PFSK-1 (cell line): ENCODE measurements around the gene JPT1.

Source experiments
- FOXP2 ChIP-seq: optimal IDR thresholded peaks from 2 replicates; pipeline ENCODE3; 2011; ENCODE audit warnings: borderline replicate concordance, control low read depth, inconsistent platforms; ENCODE audit not compliant: insufficient read depth; ENCODE audit errors: extremely low read length, extremely low read depth
- POLR2AphosphoS5 ChIP-seq: IDR thresholded peaks from 2 replicates; pipeline ENCODE4 v1.6.1; 2012; ENCODE audit warnings: low read depth, mild to moderate bottlenecking, control low read depth, low read length, moderate library complexity
- SIN3A ChIP-seq: IDR thresholded peaks from 2 replicates; pipeline ENCODE4 v1.6.1; 2012; ENCODE audit warnings: mild to moderate bottlenecking, low read length, moderate library complexity, borderline replicate concordance; ENCODE audit not compliant: insufficient read depth
- TAF1 ChIP-seq: IDR thresholded peaks from 2 replicates; pipeline ENCODE4 v1.6.1; 2012; ENCODE audit warnings: low read length, control low read depth, borderline replicate concordance; ENCODE audit not compliant: insufficient read depth
- TF ChIP-seq, protein P1 (sequence below), 2 experiments: IDR thresholded peaks; 2 replicates each; pipeline versions ENCODE4 v1.6.1 to v1.8.0; 2011 to 2012; ENCODE audit warnings: low read depth in 2 of 2, low read length in 2 of 2, control low read depth in 1 of 2, inconsistent platforms in 1 of 2, mild to moderate bottlenecking in 1 of 2, moderate library complexity in 1 of 2; ENCODE audit not compliant: insufficient read depth in 1 of 2

DNA sequence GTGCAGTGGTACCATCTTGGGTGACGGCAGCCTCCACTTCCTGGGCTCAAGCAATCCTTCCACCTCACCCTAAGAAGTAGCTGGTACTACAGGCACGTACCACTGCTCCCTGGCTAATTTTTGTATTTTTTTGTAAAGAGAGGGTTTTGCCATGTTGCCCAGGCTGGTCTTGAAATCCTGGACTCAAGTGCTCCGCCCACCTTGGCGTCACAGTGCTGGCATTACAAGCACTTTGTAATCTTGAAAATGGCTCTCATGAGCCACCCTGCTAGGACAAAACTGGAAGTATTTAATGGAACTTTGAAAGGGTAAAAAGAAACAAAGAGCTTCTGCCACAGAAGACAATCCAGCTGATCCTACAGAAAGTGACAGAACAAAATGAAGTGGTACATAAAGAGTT, 19.2 kb upstream of the JPT1 start:
- TF ChIP-seq POLR2AphosphoS5 (no peak), SIN3A (no peak), TAF1 (no peak), FOXP2 (no peak)
- TF ChIP-seq, protein P1, sequence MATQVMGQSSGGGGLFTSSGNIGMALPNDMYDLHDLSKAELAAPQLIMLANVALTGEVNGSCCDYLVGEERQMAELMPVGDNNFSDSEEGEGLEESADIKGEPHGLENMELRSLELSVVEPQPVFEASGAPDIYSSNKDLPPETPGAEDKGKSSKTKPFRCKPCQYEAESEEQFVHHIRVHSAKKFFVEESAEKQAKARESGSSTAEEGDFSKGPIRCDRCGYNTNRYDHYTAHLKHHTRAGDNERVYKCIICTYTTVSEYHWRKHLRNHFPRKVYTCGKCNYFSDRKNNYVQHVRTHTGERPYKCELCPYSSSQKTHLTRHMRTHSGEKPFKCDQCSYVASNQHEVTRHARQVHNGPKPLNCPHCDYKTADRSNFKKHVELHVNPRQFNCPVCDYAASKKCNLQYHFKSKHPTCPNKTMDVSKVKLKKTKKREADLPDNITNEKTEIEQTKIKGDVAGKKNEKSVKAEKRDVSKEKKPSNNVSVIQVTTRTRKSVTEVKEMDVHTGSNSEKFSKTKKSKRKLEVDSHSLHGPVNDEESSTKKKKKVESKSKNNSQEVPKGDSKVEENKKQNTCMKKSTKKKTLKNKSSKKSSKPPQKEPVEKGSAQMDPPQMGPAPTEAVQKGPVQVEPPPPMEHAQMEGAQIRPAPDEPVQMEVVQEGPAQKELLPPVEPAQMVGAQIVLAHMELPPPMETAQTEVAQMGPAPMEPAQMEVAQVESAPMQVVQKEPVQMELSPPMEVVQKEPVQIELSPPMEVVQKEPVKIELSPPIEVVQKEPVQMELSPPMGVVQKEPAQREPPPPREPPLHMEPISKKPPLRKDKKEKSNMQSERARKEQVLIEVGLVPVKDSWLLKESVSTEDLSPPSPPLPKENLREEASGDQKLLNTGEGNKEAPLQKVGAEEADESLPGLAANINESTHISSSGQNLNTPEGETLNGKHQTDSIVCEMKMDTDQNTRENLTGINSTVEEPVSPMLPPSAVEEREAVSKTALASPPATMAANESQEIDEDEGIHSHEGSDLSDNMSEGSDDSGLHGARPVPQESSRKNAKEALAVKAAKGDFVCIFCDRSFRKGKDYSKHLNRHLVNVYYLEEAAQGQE (IDR thresholded peaks at IDR 0.05; ENCODE audit: insufficient read depth in 1 of 2, low read depth in 2 of 2, low read length in 2 of 2), result no peak
